Myocyte (in vitro differentiated cells): Measurements from ENCODE around the gene PBX3. TPM values are rescaled to one million over a fixed set of nuclear protein-coding genes. Genes with fewer than 3 reads are reported as not detected.

Experiments
- DNase-seq: peaks from one replicate; pipeline ENCODE4 v3.0.0-alpha.2; 2012; ENCODE audit warnings: low read depth
- total RNA-seq: library from RNA; depleted of rRNA; stranded (reverse); fragments of >200 nt; gene quantifications from 2 replicates; pipeline ENCODE4 v1.2.3, GENCODE V29; 2014

Gene PBX3
- total RNA-seq, 1 donor from 2014 or later = 25.0 TPM

- no peak for DNase-seq
These were observed 245.4 kb downstream of the PBX3 start for GRCh38 chr9:125992557-125992956.

- DNase-seq = no peak
These were observed 246.3 kb downstream of the PBX3 start for GRCh38 chr9:125993466-125993865.

GRCh38 chr9:125994066-125994943 is 247.1 kb downstream of the PBX3 start:
- no peak for DNase-seq

GRCh38 chr9:125995006-125995405 is 247.8 kb downstream of the PBX3 start:
- DNase-seq = no peak

- no peak for DNase-seq
These were observed 248.5 kb downstream of the PBX3 start for GRCh38 chr9:125995706-125996105.

- DNase-seq = no peak
These were observed 249.6 kb downstream of the PBX3 start for GRCh38 chr9:125996791-125997190.

GRCh38 chr9:125997196-125997823 is 250.1 kb downstream of the PBX3 start:
- DNase-seq = no peak

GRCh38 chr9:125998837-125999503 is 251.8 kb downstream of the PBX3 start:
- DNase-seq = no peak

GRCh38 chr9:125999504-125999881 is 252.3 kb downstream of the PBX3 start:
- no peak for DNase-seq

- DNase-seq = no peak
These were observed 253.1 kb downstream of the PBX3 start for GRCh38 chr9:126000256-126000655.

GRCh38 chr9:126000731-126001580 is 253.8 kb downstream of the PBX3 start:
- no peak for DNase-seq

- DNase-seq = no peak
These were observed 254.5 kb downstream of the PBX3 start for GRCh38 chr9:126001581-126002225.

GRCh38 chr9:126002476-126003350 is 255.5 kb downstream of the PBX3 start:
- no peak for DNase-seq

GRCh38 chr9:126009047-126009446 is 261.9 kb downstream of the PBX3 start:
- no peak for DNase-seq

GRCh38 chr9:126014726-126015125 is 267.6 kb downstream of the PBX3 start:
- no peak for DNase-seq

- no peak for DNase-seq
These were observed 268.3 kb downstream of the PBX3 start for GRCh38 chr9:126015424-126015823.

GRCh38 chr9:126016579-126017290 is 269.6 kb downstream of the PBX3 start:
- DNase-seq = no peak
